AG10803 (cell line): Measurements from ENCODE around the gene AHCTF1.

Source experiments
- DNase-seq: peaks from one replicate; pipeline ENCODE4 v3.0.0; 2010; ENCODE audit warnings: low read depth
- H3K4me3 ChIP-seq: 2 replicates; pipeline ENCODE4 v1.5.1; 2011; ENCODE audit warnings: mild to moderate bottlenecking, low read length, control low read depth
- TF ChIP-seq, protein P1 (sequence below): conservative IDR thresholded peaks from 2 replicates; pipeline ENCODE4 v1.5.1; 2011; ENCODE audit warnings: mild to moderate bottlenecking, low read length, control low read depth, inconsistent platforms

The AHCTF1 gene

DNA sequence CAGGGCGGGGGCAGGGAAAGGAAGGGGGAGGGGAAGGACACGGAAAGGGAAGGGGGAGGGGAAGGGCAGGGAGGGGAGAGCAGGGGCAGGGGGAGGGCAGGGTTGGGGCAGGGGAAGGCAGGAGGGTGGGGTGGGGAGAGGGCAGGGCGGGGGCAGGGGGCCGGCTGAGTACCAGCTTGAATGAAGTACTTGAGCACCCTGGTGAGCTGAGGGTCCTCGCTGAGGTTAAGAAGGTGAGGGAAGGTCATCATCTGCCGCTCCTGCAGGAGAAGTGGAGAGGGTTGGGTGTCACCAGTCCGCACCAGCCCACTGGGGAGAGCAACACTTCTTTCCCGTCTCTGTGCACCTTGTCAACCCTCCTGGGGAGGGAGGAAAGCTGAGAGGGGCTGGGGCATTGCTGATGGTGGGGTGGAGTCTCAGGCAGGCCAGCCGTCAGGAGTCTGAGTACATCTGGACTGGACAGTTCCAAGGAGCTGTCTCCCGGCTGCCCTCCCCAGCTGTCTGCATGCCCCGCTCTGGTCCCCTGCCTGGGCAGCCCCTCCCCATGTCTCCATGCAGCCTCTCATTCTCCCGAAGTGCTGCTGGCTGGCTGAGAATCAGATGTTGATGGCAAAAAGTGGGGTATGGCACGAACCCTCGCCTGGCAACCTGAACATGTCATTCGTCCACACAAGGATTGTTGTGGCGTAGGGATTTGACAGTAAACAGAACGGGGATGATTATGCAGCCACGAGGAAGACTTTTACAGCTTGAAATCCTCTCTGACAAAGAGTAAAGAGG, 137.5 kb downstream of the AHCTF1 start:
- TF ChIP-seq, protein P1, sequence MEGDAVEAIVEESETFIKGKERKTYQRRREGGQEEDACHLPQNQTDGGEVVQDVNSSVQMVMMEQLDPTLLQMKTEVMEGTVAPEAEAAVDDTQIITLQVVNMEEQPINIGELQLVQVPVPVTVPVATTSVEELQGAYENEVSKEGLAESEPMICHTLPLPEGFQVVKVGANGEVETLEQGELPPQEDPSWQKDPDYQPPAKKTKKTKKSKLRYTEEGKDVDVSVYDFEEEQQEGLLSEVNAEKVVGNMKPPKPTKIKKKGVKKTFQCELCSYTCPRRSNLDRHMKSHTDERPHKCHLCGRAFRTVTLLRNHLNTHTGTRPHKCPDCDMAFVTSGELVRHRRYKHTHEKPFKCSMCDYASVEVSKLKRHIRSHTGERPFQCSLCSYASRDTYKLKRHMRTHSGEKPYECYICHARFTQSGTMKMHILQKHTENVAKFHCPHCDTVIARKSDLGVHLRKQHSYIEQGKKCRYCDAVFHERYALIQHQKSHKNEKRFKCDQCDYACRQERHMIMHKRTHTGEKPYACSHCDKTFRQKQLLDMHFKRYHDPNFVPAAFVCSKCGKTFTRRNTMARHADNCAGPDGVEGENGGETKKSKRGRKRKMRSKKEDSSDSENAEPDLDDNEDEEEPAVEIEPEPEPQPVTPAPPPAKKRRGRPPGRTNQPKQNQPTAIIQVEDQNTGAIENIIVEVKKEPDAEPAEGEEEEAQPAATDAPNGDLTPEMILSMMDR, result no peak
- H3K4me3 ChIP-seq, result no peak overlapping the region
- no peak for DNase-seq

DNA sequence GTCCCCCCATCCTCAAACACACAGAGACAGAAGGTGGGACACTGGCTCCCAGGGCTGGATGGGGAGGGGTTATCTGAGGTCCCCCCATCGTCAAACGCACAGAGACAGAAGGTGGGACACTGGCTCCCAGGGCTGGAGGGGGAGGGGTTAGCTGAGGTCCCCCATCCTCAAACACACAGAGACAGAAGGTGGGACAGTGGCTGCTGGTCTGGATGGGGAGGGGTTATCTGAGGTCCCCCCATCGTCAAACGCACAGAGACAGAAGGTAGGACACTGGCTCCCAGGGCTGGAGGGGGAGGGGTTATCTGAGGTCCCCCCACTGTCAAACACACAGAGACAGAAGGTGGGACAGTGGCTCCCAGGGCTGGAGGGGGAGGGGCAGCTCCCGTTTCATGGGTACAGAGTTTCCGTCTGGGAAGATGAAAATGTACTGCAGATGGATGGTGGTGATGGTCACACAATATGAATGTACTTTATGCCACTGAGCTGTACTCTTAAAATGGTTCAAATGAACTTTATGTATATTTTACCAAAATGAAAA, 138.3 kb downstream of the AHCTF1 start:
- TF ChIP-seq, protein P1, result no peak

DNA sequence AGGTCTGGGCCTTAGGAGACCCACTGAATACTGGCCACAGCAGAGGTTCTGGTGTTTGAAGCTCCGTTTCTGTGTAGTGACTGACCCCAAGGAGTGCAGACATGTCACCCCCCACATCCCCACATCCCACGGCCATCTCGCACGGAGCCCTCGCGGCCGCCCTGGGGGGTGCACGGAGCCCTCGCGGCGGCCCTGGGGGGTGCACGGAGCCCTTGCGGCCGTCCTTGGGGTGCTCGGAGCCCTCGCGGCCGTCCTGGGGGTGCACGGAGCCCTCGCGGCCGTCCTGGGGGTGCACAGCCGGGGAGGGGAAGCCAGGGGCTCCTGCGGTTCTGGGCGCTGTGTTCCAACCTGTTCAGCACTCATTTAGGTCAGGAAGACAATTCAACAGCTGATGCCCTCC, 139.1 kb downstream of the AHCTF1 start:
- no peak for DNase-seq
- TF ChIP-seq, protein P1, result no peak
- no peak overlapping the region for H3K4me3 ChIP-seq

More for the DNA sequence above, 138.3 kb downstream of the AHCTF1 start:
- H3K4me3 ChIP-seq, result no peak overlapping the region
- DNase-seq, result no peak

DNA sequence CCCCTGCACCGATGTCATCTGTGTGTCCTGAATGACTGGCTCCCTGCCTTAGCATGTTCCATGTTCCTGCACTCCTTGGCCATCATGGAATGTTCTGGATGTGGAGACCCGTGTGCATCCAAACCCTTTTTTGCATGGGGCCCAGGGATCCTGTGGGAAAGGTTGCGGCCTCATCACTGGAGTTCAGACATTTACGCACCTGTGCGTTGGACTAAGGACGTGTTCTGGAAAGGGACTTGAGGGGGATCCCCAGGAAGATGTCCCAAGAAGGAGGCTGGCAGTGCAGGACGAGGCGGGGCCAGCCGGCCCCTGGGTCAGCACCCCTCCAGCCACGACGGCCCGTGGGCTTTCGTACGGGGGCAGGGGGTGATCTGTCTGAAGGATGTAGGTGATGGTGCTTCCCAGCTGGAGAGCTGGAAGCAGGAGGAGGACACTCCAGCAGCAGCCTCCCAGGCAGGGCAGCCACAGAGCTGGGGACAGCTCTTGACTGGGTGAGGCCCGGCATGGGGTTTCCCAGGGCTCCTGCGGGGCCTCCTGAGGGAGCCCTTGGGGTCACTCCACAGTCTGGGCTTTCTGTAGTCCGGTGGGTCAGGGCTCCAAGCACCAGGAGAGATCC, 140.3 kb downstream of the AHCTF1 start:
- TF ChIP-seq, protein P1, result no peak
- no peak overlapping the region for H3K4me3 ChIP-seq
- no peak for DNase-seq

DNA sequence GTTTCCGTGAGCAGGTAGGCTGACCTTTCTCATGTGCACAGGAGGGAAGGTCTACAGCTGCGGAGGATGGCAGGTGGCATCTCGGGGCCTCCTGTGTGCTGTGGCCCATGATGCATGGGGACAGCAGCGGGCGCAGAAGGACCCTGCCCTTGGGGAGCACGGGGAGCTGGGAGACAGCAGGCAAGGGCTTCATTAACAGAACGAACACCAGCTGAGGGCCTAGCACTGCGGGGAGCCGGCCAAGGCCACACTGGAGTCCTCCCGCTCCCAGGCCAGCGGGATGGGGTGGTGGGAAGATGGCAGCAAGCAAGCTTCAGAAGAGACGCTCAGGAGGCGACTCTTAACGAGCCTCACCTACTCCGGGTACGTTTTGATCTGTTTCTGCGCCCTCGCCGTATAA, 140.9 kb downstream of the AHCTF1 start:
- DNase-seq, result no peak
- no peak overlapping the region for H3K4me3 ChIP-seq
- TF ChIP-seq, protein P1, result no peak

DNA sequence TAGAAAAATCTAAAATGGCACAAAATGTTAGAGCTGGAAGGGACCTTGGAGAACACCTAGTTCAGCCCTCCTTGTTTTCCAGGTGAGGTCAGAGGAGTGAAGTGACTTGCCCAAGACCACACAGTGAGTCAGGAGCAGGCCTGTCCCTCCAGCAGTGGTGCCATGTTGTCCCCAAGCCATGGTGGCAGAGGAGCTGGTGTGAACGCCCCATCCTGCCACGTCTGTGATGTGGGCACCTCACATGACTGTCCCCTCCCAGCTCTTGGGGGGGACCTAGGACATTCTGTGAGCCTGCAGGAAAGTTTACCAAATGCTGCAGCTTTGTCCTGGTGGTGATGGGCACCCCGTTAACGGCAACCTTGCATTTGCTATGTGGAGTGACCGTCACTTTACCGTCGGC, 141.4 kb downstream of the AHCTF1 start:
- H3K4me3 ChIP-seq, result no peak overlapping the region
- TF ChIP-seq, protein P1, result no peak
- DNase-seq, result no peak
